CD8-positive, alpha-beta memory T cell (primary cell): ENCODE measurements around the gene TMCC1. TPM values are rescaled to one million over a fixed set of nuclear protein-coding genes. Genes with fewer than 3 reads are reported as not detected.

Experiments
- CTCF ChIA-PET: fragments of 350-600 bp; sonication (Branson Sonifier 250); formaldehyde crosslinking; loops from one replicate; lab custom pipeline; 2021; ENCODE audit warnings: antibody characterized with exemption; lab: Charles Lee
- POLR2A ChIA-PET: fragments of 350-600 bp; sonication (Branson Sonifier 250); formaldehyde crosslinking; loops from one replicate; lab custom pipeline; 2021; ENCODE audit warnings: antibody characterized with exemption; lab: Charles Lee
- DNase-seq, 5 donors: peaks; one replicate each; pipeline versions ENCODE4 v3.0.0 to v3.0.0-alpha.2; 2020 to 2022; ENCODE audit warnings: mixed read lengths in 1 of 5
- H3K27ac ChIP-seq: one replicate; pipeline ENCODE4 v1.7.0; 2013; ENCODE audit warnings: low read depth, mild to moderate bottlenecking, low read length, moderate library complexity
- H3K27me3 ChIP-seq: 2 replicates; pipeline ENCODE4 v1.7.0; 2013; ENCODE audit warnings: low read length, mild to moderate bottlenecking; ENCODE audit not compliant: insufficient read depth, poor library complexity, severe bottlenecking
- H3K36me3 ChIP-seq: 2 replicates; pipeline ENCODE4 v1.7.0; 2013; ENCODE audit warnings: mild to moderate bottlenecking, low read length, moderate library complexity; ENCODE audit not compliant: insufficient read depth
- H3K4me1 ChIP-seq: 2 replicates; pipeline ENCODE4 v1.7.0; 2013; ENCODE audit warnings: mild to moderate bottlenecking, low read length, moderate library complexity; ENCODE audit not compliant: insufficient read depth
- H3K4me3 ChIP-seq: 2 replicates; pipeline ENCODE4 v1.7.0; 2013; ENCODE audit warnings: mild to moderate bottlenecking, low read length
- H3K9me3 ChIP-seq: 2 replicates; pipeline ENCODE4 v1.7.0; 2013; ENCODE audit warnings: mild to moderate bottlenecking, low read length
- H3K27ac Mint-ChIP-seq, 8 donors: one replicate each; pipeline ENCODE4 v1.8.0; 2020 to 2021; ENCODE audit warnings: mixed read lengths in 8 of 8, mild to moderate bottlenecking in 6 of 8, inconsistent platforms in 3 of 8, moderate library complexity in 3 of 8
- H3K27me3 Mint-ChIP-seq, 2 donors: one replicate each; pipeline ENCODE4 v1.8.0; 2020 to 2021; ENCODE audit warnings: mixed read lengths in 2 of 2, mild to moderate bottlenecking in 1 of 2, moderate library complexity in 1 of 2
- H3K36me3 Mint-ChIP-seq, 3 donors: one replicate each; pipeline ENCODE4 v1.8.0; 2020 to 2021; ENCODE audit warnings: mixed read lengths in 3 of 3, inconsistent platforms in 1 of 3, mild to moderate bottlenecking in 1 of 3
- H3K4me1 Mint-ChIP-seq, 3 donors: one replicate each; pipeline ENCODE4 v1.8.0; 2020 to 2021; ENCODE audit warnings: mixed read lengths in 3 of 3, inconsistent platforms in 1 of 3, mild to moderate bottlenecking in 1 of 3
- H3K4me3 Mint-ChIP-seq, 7 donors: one replicate each; pipeline ENCODE4 v1.8.0; 2020 to 2021; ENCODE audit warnings: mixed read lengths in 7 of 7, mild to moderate bottlenecking in 6 of 7, moderate library complexity in 4 of 7, inconsistent platforms in 2 of 7
- H3K9me3 Mint-ChIP-seq, 5 donors: one replicate each; pipeline ENCODE4 v1.8.0; 2020 to 2022; ENCODE audit warnings: mixed read lengths in 5 of 5, mild to moderate bottlenecking in 3 of 5, moderate library complexity in 2 of 5, inconsistent platforms in 1 of 5
- polyA plus RNA-seq: library from polyadenylated mRNA; unstranded; fragments of 300-500 nt; fragmentation: Illumina TruSeq; gene quantifications from one replicate; pipeline ENCODE4 v1.2.3, GENCODE V29; 2021
- total RNA-seq, 2 experiments: library from RNA; stranded (reverse); gene quantifications; one replicate each; pipeline ENCODE4 v1.2.3, GENCODE V29; 2021

The TMCC1 gene
- total and polyA plus RNA-seq, 3 experiments from 2014 or later: 5.6 to 18.6 (median 16.0) TPM

DNA sequence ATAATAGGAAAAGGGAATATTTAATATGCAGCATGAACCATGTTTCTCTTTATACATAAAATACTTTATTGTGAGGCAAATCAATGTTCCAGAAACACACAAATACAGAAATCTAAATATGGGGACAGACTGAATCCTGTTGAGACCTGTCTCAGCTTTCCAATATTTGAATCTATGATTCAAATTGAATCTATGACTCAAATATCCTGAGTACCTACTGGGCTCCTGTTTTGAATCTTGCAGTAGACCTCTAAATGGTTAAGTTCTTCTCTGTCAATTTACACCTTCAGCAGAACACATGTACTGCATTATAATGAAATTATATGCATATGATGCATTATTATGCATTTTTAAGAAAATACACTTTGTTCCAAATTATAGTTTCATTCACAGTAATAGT is 143.8 kb downstream of the TMCC1 start:
- H3K4me3 Mint-ChIP-seq: no peak overlapping the region
- ChIA-PET CTCF (no interaction called here), POLR2A (no interaction called here)
- H3K27me3 Mint-ChIP-seq: no peaks in the 10 kb centered on the region
- peaks cover 4 to 14% (median 7%) of the 10 kb centered on the region in 3 donors for H3K36me3 Mint-ChIP-seq
- Histone ChIP-seq H3K4me3 (no peak overlapping the region), H3K27me3 (no peaks in the 10 kb centered on the region), H3K9me3 (no peaks in the 10 kb centered on the region), H3K4me1 (no peaks in the 10 kb centered on the region), H3K36me3 (no peaks in the 10 kb centered on the region), H3K27ac (no peak overlapping the region)
- H3K9me3 Mint-ChIP-seq: peaks cover 7 to 13% (median 8%) of the 10 kb centered on the region in 5 donors
- H3K4me1 Mint-ChIP-seq: peaks cover 8 to 13% (median 11%) of the 10 kb centered on the region in 3 donors
- no peak for DNase-seq
- H3K27ac Mint-ChIP-seq: no peak overlapping the region

DNA sequence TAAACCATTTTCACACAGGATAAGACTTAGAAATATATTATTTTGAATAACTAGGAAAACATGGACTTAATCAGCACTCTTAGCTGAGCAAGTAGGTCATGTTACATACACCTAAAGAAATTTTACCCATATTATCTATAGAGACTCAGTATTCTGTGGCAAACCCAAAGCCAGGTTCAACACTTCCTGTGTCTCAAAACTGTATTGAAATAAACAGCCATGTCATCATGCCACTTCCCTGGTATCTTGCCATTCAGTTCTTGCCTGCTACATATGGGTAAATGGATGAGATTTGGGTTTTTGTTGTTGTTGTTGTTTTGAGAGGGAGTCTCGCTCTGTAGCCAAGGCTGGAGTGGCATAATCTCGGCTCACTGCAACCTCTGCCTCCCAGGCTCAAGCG is 145.5 kb downstream of the TMCC1 start:
- peaks cover under 1 to 5% (median 5%) of the 10 kb centered on the region in 5 donors for H3K9me3 Mint-ChIP-seq
- Histone ChIP-seq H3K27me3 (no peaks in the 10 kb centered on the region), H3K36me3 (no peaks in the 10 kb centered on the region), H3K4me3 (no peak overlapping the region), H3K9me3 (no peaks in the 10 kb centered on the region), H3K27ac (no peak overlapping the region), H3K4me1 (no peaks in the 10 kb centered on the region)
- peaks cover 2 to 5% (median 4%) of the 10 kb centered on the region in 3 donors for H3K36me3 Mint-ChIP-seq
- ChIA-PET POLR2A (no interaction called here), CTCF (no interaction called here)
- no peak for DNase-seq
- peaks cover 12 to 17% (median 17%) of the 10 kb centered on the region in 3 donors for H3K4me1 Mint-ChIP-seq
- peak overlapping the region in 1 of 8 donors; percentile 53 for H3K27ac Mint-ChIP-seq
- no peaks in the 10 kb centered on the region for H3K27me3 Mint-ChIP-seq
- no peak overlapping the region for H3K4me3 Mint-ChIP-seq

DNA sequence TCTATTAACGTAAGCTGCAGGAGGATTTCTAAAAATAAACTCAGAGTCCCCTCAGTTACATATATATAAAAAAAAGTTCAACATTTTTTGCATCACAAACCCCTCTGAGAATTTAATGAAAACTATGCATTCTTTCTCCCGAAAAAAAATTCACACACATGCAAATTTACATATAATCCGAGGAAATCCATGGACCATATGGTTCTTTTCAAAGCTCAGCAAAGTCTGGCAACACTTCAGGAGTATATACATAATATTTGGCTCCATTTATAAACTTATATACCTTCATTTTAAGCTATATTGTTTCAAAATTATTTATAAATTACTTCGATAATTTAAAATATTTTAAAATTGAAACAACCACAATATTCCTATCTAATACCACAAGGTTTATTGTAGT is 146.4 kb downstream of the TMCC1 start:
- Mint-ChIP-seq H3K9me3 (no peaks in the 10 kb centered on the region), H3K27me3 (no peaks in the 10 kb centered on the region), H3K4me1 (peaks cover 18 to 26% (median 25%) of the 10 kb centered on the region in 3 donors), H3K4me3 (no peak overlapping the region), H3K27ac (no peak overlapping the region), H3K36me3 (no peaks in the 10 kb centered on the region)
- Histone ChIP-seq H3K27ac (no peak overlapping the region), H3K9me3 (no peaks in the 10 kb centered on the region), H3K4me3 (no peak overlapping the region), H3K36me3 (no peaks in the 10 kb centered on the region), H3K4me1 (peaks cover 6% of the 10 kb centered on the region), H3K27me3 (no peaks in the 10 kb centered on the region)
- ChIA-PET CTCF (no interaction called here), POLR2A (no interaction called here)
- DNase-seq: no peak

DNA sequence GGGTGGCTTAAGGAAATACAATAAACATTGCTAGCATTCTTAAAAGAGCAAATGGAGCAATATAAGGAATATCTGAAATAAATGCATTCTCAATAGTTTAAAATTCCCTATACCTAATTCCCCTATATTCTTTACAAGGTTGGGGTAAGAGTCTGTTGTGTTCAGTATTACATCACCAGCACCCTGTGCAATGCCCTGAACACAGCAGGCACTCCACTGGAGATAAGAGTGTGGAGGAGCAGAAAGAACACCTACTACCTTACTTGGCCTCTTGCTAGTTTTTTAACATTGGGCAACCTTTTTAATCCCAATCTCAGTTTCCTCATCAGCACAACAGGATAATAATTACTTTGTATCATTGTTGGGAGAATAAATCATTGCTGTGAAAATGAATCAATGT is 146.9 kb downstream of the TMCC1 start:
- no peak overlapping the region for H3K4me3 ChIP-seq
- no peak for DNase-seq
- H3K9me3 ChIP-seq: no peaks in the 10 kb centered on the region
- H3K36me3 ChIP-seq: no peaks in the 10 kb centered on the region
- Mint-ChIP-seq H3K27ac (peak overlapping the region in 1 of 8 donors; percentile 29), H3K4me3 (peak overlapping the region in 1 of 7 donors; percentile 6), H3K4me1 (peaks cover 23 to 31% (median 30%) of the 10 kb centered on the region in 3 donors), H3K36me3 (no peaks in the 10 kb centered on the region), H3K27me3 (no peaks in the 10 kb centered on the region), H3K9me3 (no peaks in the 10 kb centered on the region)
- H3K4me1 ChIP-seq: peaks cover 9% of the 10 kb centered on the region
- H3K27me3 ChIP-seq: no peaks in the 10 kb centered on the region
- H3K27ac ChIP-seq: no peak overlapping the region
- ChIA-PET CTCF (no interaction called here), POLR2A (no interaction called here)

DNA sequence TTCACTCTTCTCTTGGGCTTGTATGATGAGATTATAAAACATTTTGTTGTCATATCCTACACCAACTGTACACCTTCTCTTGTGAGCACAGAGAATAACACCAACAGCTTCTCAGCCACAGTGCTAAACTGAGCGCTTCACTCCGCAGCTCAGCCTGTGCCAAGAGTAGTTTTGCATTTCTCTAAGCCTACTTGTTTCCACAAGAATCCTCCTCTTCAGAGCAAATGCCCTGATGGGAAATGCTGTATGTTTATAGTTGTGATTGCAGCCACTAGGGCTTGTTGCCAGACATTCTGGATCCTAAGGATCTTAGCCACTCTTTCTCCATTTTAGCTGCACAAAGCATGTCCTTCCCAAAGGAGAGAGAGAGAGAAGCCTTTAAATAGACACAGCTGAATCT is 148.3 kb downstream of the TMCC1 start:
- no peaks in the 10 kb centered on the region for H3K27me3 ChIP-seq
- CTCF ChIA-PET: no interaction called here
- H3K9me3 ChIP-seq: no peaks in the 10 kb centered on the region
- Mint-ChIP-seq H3K27me3 (no peaks in the 10 kb centered on the region), H3K9me3 (no peaks in the 10 kb centered on the region), H3K4me1 (peaks cover 24 to 33% (median 33%) of the 10 kb centered on the region in 3 donors), H3K27ac (no peak overlapping the region), H3K36me3 (peaks cover 0 to 1% (median 0%) of the 10 kb centered on the region in 3 donors), H3K4me3 (no peak overlapping the region)
- no peak for DNase-seq
- H3K4me1 ChIP-seq: peaks cover 9% of the 10 kb centered on the region
- no peaks in the 10 kb centered on the region for H3K36me3 ChIP-seq
- no peak overlapping the region for H3K27ac ChIP-seq
- POLR2A ChIA-PET: no interaction called here
- no peak overlapping the region for H3K4me3 ChIP-seq

DNA sequence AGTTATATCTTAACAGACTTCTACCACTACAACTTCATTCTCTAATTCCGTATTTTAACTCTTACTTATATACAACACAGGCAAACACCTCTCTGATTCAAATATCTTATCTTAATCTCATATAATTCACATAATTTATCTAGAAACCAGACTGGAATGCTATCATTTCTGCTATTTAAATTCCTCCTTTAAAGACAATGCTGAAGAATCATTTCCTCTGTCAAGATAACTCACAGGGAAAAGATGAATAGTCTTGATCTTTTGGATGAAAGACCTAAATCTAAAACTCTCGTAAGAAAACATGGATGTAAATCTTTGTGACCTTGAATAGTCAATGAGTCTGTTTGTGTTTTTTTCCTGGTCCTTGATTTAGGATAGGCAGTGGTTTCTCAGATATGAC is 151.7 kb downstream of the TMCC1 start:
- H3K36me3 Mint-ChIP-seq: peaks cover 0 to 5% (median 1%) of the 10 kb centered on the region in 3 donors
- POLR2A ChIA-PET: no interaction called here
- CTCF ChIA-PET: no interaction called here

DNA sequence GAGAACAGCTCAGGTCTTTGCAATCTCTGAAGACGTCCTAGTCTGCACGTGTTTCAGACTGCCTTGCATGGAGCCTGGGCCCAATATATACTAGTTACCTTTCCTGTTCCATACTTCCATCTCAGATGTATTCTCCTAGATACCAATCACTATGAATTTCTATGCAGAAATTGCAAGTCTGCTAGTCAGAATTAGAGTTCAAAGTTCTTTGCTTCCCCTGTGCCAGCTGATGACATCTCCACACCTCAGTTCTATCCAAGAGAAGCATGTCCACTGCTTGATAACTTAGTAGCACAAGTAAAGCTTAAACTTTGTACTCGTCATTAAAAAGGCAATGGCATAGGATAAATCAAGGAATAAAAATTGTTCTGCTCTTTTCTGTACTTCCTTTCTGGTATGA is 153.4 kb downstream of the TMCC1 start:
- CTCF ChIA-PET: no interaction called here
- no peaks in the 10 kb centered on the region for H3K36me3 ChIP-seq

More for the DNA sequence above, 151.7 kb downstream of the TMCC1 start:
- no peaks in the 10 kb centered on the region for H3K36me3 ChIP-seq
- no peak overlapping the region for H3K27ac ChIP-seq
- H3K4me1 Mint-ChIP-seq: peaks cover 19 to 28% (median 23%) of the 10 kb centered on the region in 3 donors
- no peaks in the 10 kb centered on the region for H3K9me3 Mint-ChIP-seq
- no peaks in the 10 kb centered on the region for H3K9me3 ChIP-seq
- DNase-seq: no peak
- no peaks in the 10 kb centered on the region for H3K27me3 Mint-ChIP-seq
- no peak overlapping the region for H3K4me3 Mint-ChIP-seq
- no peaks in the 10 kb centered on the region for H3K27me3 ChIP-seq
- H3K4me1 ChIP-seq: peaks cover 9% of the 10 kb centered on the region
- H3K27ac Mint-ChIP-seq: peak overlapping the region in 1 of 8 donors; percentile 34
- no peak overlapping the region for H3K4me3 ChIP-seq

DNA sequence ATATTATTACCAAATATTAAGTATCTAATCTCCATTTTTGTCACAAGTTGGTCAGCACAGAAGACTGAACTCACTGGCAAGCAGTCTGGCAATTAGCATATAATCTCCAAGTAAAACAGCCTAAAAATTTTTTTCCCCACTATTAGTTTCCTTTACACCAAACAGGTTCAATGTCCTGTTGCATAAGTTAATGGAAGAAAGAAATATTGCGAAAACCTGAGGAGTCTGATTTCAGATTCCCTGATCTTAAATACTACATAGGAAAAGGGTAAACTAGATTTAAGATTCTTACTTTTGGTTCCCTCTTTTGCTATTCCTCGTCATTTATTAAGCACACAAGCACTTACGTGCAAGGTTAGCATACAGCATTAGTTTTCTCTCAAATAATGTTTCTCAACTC is 153.9 kb downstream of the TMCC1 start:
- POLR2A ChIA-PET: no interaction called here
- Histone ChIP-seq H3K36me3 (no peaks in the 10 kb centered on the region), H3K27ac (no peak overlapping the region), H3K4me3 (no peak overlapping the region), H3K27me3 (no peaks in the 10 kb centered on the region), H3K4me1 (peaks cover 9% of the 10 kb centered on the region), H3K9me3 (no peaks in the 10 kb centered on the region)
- Mint-ChIP-seq H3K27me3 (no peaks in the 10 kb centered on the region), H3K36me3 (peaks cover 4 to 5% (median 5%) of the 10 kb centered on the region in 3 donors), H3K9me3 (no peaks in the 10 kb centered on the region), H3K27ac (no peak overlapping the region), H3K4me1 (peaks cover 19 to 21% (median 19%) of the 10 kb centered on the region in 3 donors), H3K4me3 (no peak overlapping the region)
- CTCF ChIA-PET: no interaction called here
- DNase-seq: no peak

More for the DNA sequence above, 153.4 kb downstream of the TMCC1 start:
- H3K27me3 Mint-ChIP-seq: no peaks in the 10 kb centered on the region
- H3K27me3 ChIP-seq: no peaks in the 10 kb centered on the region
- H3K9me3 Mint-ChIP-seq: no peaks in the 10 kb centered on the region
- H3K4me3 ChIP-seq: no peak overlapping the region
- H3K4me1 Mint-ChIP-seq: peaks cover 21 to 25% (median 23%) of the 10 kb centered on the region in 3 donors
- no peak overlapping the region for H3K27ac Mint-ChIP-seq
- no peak overlapping the region for H3K4me3 Mint-ChIP-seq
- no peak for DNase-seq
- no peaks in the 10 kb centered on the region for H3K9me3 ChIP-seq
- H3K4me1 ChIP-seq: peaks cover 9% of the 10 kb centered on the region
- POLR2A ChIA-PET: no interaction called here
- no peak overlapping the region for H3K27ac ChIP-seq
- H3K36me3 Mint-ChIP-seq: peaks cover 4 to 5% (median 5%) of the 10 kb centered on the region in 3 donors
